SH-SY5Y (cell line): ENCODE measurements around the gene STYXL1.

Experiments
- GATA2 ChIP-seq: IDR thresholded peaks from 2 replicates; pipeline ENCODE4 v1.6.1; 2011; ENCODE audit warnings: mild to moderate bottlenecking, low read depth, low read length
- GATA3 ChIP-seq: IDR thresholded peaks from 2 replicates; pipeline ENCODE4 v1.6.1; 2011; ENCODE audit warnings: low read depth, mild to moderate bottlenecking, low read length, moderate library complexity

STYXL1 gene, protein sequence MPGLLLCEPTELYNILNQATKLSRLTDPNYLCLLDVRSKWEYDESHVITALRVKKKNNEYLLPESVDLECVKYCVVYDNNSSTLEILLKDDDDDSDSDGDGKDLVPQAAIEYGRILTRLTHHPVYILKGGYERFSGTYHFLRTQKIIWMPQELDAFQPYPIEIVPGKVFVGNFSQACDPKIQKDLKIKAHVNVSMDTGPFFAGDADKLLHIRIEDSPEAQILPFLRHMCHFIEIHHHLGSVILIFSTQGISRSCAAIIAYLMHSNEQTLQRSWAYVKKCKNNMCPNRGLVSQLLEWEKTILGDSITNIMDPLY

DNA sequence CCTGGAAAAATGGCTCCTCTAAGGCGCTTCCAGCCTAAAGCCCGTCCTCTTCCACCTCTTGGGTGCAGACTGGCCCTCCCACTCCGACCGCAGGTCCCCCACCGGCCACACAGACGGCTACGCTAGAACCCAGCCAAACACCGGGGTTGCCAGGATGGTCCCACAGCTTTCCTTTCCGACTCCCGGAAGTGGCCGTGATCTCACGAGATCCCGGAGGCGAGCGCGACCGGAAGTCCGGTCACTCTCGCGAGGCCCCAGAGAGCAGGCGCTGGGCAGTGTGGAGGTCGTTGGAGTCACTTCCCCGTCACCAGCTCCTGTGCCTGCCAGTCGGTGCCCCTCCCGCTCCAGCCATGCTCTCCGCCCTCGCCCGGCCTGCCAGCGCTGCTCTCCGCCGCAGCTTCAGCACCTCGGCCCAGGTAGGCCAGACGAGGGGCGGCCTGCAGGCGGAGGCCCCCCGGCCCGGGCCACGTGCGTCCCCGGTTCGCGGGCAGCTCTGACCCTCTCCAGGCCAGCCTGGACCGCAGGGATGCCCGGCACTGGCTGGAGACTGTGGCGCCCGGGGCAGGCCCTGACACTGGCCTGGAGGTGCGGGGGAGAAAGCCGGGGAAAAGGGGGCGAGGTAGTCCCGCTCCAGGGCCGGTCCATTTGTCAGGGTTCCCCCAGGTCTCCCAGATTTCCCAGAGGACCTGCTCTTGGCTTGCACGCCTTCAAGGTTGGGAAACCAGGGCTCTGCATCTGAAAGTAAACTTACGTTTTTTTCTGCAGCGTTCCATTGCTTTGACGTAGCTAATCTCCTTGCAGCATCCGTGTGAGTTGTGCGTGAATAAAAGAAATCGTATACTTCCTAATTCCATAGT is at the start of gene STYXL1, which contains the start of gene MDH2:
Gene STYXL1, minus strand, starts transcription at position 190 of the 857 bp plus-strand sequence. CDS start 17,477 bp downstream, outside the sequence.
Gene MDH2, plus strand, starts transcription at position 296 of the 857 bp plus-strand sequence. Its CDS starts 55 bp downstream, at position 351.
- TF ChIP-seq GATA3 (no peak), GATA2 (no peak)

DNA sequence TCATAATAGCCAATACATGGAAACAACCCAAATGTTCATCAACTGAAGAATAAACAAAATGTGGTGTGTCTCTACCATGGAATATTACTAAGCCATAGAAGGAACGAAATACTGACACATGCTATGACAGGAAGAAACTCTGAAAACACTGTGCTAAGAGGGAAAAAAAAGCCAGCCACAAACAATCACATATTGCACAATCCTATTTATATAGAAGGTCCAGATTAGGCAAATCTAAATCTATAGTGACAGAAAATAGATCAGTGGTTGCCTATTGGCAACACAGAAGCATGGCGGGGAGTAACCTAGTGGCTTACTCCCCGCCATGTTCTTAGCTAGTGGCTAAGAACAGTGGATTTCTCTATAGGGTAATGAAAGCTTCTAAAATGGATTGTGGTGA is 48.1 kb upstream of the STYXL1 start:
- TF ChIP-seq GATA2: no peak
- TF ChIP-seq GATA3: no peak

DNA sequence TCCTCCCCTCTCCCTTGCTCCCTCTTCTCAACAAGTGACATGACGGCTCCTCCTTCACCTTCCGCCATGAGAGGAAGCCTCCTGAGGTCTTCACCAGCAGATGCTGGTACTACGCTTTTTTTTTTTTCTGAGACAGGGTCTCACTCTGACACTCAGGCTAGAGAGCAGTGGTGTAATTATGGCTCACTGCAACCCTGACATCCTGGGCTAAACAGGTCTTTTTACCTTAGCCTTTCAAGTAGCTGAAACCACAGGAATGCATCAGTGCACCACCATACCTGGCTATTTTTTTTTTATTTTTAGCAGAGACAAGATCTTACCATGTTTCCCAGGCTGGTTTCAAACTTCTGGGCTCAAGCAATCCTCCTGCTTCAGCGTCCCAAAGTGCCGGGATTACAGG is 43.7 kb upstream of the STYXL1 start:
- TF ChIP-seq GATA3 (no peak), GATA2 (no peak)

DNA sequence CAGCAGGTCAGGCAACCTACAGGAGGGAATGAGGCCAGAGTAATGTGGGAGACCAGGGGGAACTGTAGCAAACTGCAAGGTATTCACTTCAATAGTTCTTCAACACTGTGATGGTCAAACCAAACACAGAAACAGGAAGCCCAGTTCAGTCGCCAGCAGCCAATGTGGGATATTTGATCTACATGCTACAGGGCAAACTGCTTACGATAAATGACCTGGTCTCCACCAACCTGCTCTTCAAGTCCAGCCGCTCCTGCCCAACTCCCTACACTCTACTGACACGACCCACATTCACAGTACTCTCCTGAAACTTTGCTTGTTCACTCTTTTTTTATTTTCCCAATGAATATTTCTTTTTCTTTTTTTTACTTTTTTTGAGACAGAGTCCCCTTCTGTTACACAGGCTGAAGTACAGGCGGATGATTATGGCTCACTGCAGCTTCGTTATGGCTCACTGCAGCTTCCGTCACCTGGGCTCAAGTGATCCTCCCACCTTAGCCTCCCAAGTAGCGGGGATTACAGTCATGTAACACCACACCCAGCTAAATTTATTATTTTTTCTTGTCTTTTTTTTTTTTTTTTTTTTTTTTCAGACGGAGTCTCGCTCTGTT is 42.2 kb upstream of the STYXL1 start:
- TF ChIP-seq GATA3 (no peak), GATA2 (no peak)

DNA sequence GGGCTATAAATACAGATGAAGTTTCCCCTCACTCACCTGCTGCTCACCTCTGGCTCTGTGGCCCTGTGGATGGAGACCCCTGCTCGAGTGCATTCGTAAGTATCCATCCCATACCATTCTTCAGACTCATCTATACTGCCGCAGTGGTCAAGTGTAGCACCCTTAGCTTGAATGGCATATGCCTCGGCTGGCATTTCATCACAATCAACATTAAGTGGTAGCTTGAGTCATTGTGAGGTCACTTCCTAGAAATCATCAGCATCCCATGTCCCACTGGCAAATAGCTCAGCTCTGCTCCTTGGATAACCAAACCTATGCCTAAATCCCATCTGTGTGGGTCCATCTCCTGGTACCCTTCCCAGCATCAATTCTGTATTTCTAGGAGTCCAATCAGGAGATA is 38.3 kb upstream of the STYXL1 start:
- TF ChIP-seq GATA2: no peak
- no peak for TF ChIP-seq GATA3

DNA sequence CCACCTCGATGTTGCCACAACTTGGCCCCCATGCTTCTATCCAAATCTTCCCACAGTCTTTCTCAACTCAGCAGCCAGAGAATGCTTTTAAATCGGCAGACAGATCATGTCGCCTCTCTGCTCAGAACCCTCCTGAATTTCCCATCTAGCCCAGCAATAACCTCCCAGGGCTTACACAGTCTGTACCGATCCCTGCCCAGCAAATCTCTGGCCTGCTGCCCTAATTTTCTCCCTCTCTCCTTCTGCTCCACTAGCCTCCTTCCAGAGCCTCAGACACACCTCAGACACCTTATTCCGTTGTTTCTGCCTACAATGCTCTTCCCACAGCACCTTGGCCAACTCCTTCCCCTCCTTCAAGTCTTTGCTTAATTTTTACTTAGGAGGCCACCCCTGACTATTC is 32.4 kb upstream of the STYXL1 start:
- TF ChIP-seq GATA2: no peak
- TF ChIP-seq GATA3: no peak

DNA sequence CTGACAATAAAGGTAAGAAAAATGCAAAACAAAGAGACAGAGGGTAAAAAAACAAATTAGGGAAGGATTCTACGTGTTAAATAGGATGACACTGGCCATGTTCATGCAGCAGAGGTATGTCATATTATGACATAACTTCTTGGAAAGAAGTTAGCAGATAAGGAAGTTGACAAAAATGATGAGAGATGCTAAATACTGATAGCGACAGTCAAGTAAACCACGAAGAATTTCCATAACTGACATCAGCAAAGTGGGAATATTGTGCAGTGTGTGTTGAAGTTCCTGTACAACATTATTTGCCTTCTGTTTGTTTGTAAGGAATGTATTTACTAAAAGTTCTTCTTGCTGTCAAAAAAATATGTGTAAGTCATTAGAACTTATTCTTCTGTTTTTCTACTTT is 29.6 kb upstream of the STYXL1 start:
- TF ChIP-seq GATA3 (no peak), GATA2 (no peak)

DNA sequence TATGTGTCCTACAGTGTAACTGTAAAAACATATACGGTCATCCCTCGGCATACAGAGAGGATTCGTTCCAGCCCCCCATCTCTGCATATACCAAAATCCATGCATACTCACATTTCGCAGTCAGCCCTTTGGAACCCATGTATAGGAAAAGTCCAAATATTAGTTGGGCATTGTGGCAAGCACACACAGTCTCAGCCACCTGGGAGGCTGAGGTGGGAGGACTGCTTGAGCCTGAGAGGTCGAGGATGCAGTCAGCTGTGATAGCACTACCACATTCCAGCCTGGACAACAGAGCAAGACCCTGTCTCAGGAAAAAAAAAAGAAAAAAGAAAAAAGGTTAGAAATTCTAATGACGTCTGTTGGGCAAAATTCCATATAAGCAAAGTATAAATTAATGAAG is 29.2 kb upstream of the STYXL1 start:
- TF ChIP-seq GATA2 (no peak), GATA3 (no peak)

DNA sequence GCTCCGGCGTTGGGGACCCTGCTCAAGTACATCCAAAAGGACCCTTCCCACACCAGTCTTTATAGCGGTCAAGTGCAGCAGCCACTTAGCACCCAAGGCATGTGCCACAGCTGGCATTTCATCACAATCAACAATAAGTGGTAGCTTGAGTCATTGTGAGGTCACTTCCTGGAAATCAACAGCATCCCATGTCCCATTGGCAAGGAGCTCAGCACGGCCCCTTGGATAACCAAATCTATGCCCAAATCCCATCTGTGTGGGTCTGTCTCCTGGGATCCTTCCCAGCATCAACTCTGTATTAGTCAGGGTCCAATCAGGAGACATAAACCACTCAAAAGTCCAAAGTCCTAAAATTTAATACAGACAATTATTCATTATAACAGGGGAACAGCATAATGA is 27.2 kb upstream of the STYXL1 start:
- TF ChIP-seq GATA3 (no peak), GATA2 (no peak)

DNA sequence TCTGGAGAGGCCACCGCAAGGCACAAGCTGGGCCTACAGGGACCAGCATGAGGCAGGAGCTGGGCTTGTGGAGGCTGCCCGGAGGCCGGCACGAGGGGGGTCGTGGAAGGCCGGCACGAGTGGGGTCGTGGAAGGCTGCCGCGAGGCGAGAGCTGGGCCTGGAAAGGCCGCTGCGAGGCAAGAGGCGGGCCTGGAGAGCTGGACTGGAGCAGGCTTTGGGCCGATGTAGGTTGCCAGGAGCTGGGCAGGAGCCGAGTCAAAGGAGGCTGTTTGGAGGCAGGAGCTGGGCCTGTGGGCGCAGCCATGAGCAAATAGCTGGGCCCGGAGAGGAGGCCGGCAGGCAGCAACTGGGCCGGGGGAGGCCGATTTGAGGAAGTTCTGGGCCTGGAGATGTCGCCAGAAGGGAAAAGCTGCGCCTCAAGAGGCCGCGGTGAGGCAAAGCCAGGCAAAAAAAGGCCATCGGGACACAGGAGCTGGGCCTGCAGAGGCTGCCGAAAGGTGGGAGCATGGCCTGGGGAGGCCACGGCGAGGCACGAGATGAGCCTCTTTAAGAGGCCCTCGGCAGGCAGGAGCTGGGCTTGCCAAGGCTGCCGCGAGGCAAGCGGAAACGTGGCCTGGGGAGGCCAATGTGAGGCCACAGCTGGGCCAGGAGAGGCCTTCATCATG is 26.6 kb upstream of the STYXL1 start:
- TF ChIP-seq GATA3 (no peak), GATA2 (no peak)

DNA sequence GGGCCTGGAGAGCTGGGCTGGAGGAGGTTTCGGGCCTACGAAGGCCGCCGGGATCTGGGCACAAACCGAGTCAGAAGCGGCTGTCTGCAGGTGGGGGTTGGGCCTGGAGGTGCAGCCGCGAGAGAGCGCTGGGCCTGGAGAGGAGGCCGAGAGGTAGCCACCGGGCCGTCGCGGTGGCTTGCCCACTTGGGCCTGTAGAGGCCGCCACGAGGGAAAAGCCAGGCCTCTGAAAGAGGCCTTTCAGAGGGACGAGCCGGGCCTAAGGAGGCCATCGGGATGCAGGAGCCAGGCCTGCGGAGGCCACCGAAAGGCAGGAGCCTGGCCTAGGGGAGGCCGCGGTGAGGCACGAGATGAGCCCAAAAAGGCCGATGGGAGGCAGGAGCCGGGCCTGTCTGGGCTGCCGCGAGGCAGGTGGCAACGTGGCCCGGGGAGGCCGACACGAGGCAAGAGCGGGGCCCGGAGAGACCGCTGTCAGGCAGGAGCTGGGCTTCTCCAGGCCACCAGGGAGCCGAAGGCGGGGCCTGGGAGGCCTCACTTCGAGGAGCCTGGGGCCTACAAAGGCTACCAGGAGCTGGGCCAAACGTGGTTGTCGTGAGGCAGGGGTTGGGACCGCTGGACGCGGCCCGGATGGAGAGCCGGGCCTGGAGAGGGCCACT is 25.7 kb upstream of the STYXL1 start:
- TF ChIP-seq GATA3: no peak

DNA sequence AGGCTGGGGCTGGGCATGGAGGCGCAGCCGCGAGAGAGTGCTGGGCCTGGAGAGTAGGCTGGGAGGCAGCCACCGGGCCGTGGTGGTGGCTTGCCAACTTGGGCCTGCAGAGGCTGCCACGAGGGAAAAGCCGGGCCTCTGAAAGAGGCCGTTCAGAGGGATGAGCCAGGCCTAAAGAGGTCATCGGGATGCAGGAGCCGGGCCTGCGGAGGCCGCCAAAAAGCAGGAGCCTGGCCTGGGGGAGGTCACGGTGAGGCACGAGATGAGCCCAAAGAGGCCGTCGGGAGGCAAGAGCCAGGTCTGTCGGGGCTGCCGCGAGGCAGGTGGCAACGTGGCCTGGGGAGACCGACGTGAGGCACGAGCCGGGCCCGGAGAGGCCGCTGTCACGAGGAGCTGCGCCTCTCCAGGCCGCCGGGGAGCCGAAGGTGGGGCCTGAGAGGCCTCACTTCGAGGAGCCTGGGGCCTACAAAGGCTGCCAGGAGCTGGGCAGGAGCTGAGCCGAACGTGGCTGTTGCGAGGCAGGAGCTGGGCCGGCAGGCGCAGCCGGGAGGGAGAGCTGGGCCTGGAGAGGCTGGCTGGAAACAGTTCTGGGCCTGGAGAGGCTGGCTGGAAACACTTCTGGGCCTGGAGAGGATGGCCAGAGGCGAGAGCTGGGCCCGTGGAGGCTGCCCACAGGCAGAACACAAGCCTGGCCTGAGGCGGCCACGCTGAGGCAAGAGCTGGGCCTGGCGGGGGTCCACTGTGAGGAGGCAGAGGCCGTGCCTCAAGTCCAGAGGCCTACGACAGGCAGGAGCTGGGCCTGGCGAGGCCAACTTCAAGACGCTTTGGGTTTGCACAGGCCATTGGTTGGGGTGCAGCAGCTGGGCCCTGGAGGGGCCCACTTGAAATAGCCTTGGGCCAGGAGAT is 24.7 kb upstream of the STYXL1 start:
- TF ChIP-seq GATA3 (no peak), GATA2 (no peak)
